IMR-90 (cell line): ENCODE data around the gene REC114.
"Not testable (repeated sequence)": the region's sequence is repeated elsewhere in the genome, so short reads cannot be mapped to it uniquely, and the experiment has no call there.

ENCODE experiments used
- CTCF ChIP-seq: conservative IDR thresholded peaks from 2 replicates; pipeline ENCODE4 v1.5.1; 2012; ENCODE audit warnings: mild to moderate bottlenecking, low read depth, low read length, improper control_type of control experiment
- MAFK ChIP-seq: IDR thresholded peaks from 2 replicates; pipeline ENCODE4 v1.6.1; 2012; ENCODE audit warnings: low read depth, low read length, improper control_type of control experiment
- RCOR1 ChIP-seq: IDR thresholded peaks from 2 replicates; pipeline ENCODE4 v1.6.1; 2012; ENCODE audit warnings: mild to moderate bottlenecking, low read length, improper control_type of control experiment; ENCODE audit not compliant: insufficient replicate concordance
- USF2 ChIP-seq: fragments of 150-350 bp; IDR thresholded peaks from 2 replicates; pipeline ENCODE4 v1.6.1; 2017; ENCODE audit warnings: mild to moderate bottlenecking, antibody characterized with exemption, low read length, low read depth

GRCh38 chr15:73400222-73400621, 42.7 kb upstream of the REC114 start:
- TF ChIP-seq CTCF, USF2, MAFK, RCOR1: not testable (repeated sequence)
